Omental fat pad (tissue), 4 donors: ENCODE measurements around the gene PRKAR1A. TPM values are rescaled to one million over a fixed set of nuclear protein-coding genes. Genes with fewer than 3 reads are reported as not detected.
A peak's percentile ranks its signal among the peaks of the same experiment; 100 is the strongest.

ENCODE experiments used
- ATAC-seq: fragments of 150-250 bp; one replicate; pipeline ENCODE4 v1.9.1; 2016; ENCODE audit warnings: mild to moderate bottlenecking, moderate library complexity; ENCODE audit not compliant: low FRiP score
- DNase-seq: peaks from one replicate; pipeline ENCODE4 v3.0.0-alpha.2; 2019; ENCODE audit warnings: low spot score
- total RNA-seq, 4 donors: library from RNA; depleted of rRNA; stranded (reverse); fragments of >200 nt; gene quantifications; one replicate each; pipeline ENCODE4 v1.1.0, GENCODE V29; 2016
- TF ChIP-seq, protein P1 (sequence below), 3 donors: fragments of 450-650 bp; IDR thresholded peaks; one replicate each; pipeline ENCODE4 v1.5.1; 2016 to 2017; ENCODE audit warnings: antibody characterized with exemption in 3 of 3, mild to moderate bottlenecking in 3 of 3, moderate library complexity in 2 of 3

Gene PRKAR1A
- total RNA-seq, 4 donors from 2014 or later: 352 to 561 (median 476) TPM

- ATAC-seq: peak; percentile 39
- DNase-seq: no peak
- TF ChIP-seq, protein P1, sequence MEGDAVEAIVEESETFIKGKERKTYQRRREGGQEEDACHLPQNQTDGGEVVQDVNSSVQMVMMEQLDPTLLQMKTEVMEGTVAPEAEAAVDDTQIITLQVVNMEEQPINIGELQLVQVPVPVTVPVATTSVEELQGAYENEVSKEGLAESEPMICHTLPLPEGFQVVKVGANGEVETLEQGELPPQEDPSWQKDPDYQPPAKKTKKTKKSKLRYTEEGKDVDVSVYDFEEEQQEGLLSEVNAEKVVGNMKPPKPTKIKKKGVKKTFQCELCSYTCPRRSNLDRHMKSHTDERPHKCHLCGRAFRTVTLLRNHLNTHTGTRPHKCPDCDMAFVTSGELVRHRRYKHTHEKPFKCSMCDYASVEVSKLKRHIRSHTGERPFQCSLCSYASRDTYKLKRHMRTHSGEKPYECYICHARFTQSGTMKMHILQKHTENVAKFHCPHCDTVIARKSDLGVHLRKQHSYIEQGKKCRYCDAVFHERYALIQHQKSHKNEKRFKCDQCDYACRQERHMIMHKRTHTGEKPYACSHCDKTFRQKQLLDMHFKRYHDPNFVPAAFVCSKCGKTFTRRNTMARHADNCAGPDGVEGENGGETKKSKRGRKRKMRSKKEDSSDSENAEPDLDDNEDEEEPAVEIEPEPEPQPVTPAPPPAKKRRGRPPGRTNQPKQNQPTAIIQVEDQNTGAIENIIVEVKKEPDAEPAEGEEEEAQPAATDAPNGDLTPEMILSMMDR (IDR thresholded peaks at IDR 0.05): no peak
These were observed 86.9 kb downstream of the PRKAR1A start for GRCh38 chr17:68599091-68599490.

DNA sequence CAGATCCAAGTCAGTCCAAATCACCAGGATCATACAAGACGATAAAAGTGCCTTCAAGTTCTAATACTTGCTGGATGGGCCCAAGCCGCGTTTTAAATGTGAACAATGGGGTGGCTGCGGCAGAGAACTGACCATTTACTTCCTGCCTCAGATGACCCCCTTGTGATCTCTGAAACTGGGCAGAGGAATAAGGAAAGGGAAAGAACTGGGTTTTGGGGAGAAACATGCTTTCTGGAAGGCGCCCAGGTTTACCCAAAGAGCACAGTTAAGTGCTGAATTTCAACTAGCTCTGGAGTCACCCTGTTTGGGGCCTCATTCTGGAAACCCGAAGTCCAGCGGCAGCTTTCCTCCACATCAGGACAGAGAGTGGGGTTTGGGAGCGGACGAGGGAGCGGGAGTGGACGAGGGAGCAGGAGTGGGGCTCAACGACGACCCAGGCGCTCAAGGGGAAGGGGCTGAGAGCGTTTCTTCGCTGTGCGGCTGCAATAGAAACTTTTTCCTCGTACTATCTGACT lies 87.4 kb downstream of the PRKAR1A start:
- DNase-seq (no peak), ATAC-seq (peak; percentile 0)
- TF ChIP-seq, protein P1 (IDR thresholded peaks at IDR 0.05): no peak

GRCh38 chr17:68600067-68600930 lies 88.1 kb downstream of the PRKAR1A start:
- DNase-seq: no peak
- peak; percentile 30 for ATAC-seq
- TF ChIP-seq, protein P1 (IDR thresholded peaks at IDR 0.05): no peak

Other genes with a start within 250 kb of the PRKAR1A start
- 1 to 10 TPM in 3 of 4 donors, under 1 TPM in 1; 0.38 to 7.3 (median 2.2) TPM for gene SLC16A6, start 221.3 kb upstream of the PRKAR1A start, total RNA-seq
- 1 to 10 TPM; 1.4 to 8.2 (median 2.6) TPM for gene ARSG, start 220.9 kb upstream of the PRKAR1A start, total RNA-seq
- 100 to 1,000 TPM in 1 of 4 donors, 10 to 100 TPM in 3; 50.1 to 101 (median 60.2) TPM for gene WIPI1, start 54.9 kb upstream of the PRKAR1A start, total RNA-seq
- gene FAM20A, start 88.9 kb downstream of the PRKAR1A start, total RNA-seq: 10 to 100 TPM; 13.1 to 55.8 (median 15.1) TPM